ENCODE results near the gene ARHGEF28. TPM values are rescaled to one million over a fixed set of nuclear protein-coding genes. Genes with fewer than 3 reads are reported as not detected.

The ARHGEF28 gene
- total RNA-seq, 6 experiments from 2014 or later: 3.0 to 14.9 (median 6.4) TPM

DNA sequence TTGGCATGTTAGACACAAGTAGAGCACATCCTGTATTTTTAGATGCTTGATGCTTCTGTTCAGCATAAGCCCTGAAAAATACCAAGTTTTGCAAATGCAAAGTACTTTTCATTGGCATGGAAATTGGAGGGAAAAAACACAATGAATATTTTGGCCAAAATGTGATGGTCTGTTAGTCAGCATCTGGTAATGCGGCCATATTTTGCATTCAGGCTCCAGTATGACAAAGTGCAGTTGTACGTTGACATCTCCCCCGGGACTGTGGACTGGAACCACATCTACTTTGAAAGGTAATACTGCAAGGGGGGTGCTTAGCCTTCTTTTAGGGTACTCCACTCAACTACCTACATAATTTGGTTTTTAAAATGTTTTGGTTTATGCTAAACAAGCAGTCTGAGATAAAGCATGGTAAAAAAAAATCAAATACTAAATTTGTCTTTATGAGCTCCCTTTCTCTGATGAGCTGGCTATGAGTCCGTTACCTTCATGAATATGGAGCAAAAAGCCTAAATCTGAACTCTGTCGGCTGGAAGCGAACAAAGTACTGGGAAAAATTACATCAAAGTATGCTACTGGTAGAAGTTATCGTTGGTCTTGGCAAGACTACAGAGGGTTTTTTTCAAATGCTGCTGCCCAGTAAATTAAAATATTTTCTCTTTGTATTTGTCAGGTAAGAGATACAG lies 297.0 kb downstream of the ARHGEF28 start:
- no peaks in the 10 kb centered on the region for H3K9me3 ChIP-seq
- intact Hi-C loops (cut with DNase I): no loop called here
- no peak for ATAC-seq

DNA sequence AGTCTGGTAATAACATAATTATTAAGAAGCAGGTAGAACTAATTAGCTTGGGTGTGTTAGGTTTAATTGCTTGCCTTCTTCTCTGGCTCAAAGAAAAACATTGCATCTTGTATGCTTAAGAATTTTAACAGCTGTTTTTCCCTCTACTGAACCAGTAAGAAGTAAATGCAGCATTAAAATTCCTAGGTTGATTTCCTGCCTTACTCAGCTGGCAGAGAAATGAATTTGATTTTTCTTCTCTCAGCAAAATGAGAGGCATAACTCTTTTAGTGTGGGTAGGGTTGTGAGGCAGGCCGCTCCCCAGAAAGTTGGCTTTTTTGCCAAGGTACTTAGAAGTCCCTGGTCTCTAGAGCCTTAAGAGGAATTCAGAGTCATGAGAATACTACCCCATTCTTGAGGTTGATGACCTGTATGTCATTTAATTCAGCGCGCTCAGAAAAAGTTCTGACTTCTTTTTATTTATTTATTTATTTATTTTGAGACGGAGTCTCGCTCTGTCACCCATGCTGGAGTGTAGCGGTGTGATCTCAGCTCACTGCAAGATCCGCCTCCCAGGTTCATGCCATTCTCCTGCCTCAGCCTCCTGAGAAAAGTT lies 302.6 kb downstream of the ARHGEF28 start:
- TF ChIP-seq POLR2A (IDR thresholded peaks at IDR 0.05): no peak
- TF ChIP-seq, protein P1, sequence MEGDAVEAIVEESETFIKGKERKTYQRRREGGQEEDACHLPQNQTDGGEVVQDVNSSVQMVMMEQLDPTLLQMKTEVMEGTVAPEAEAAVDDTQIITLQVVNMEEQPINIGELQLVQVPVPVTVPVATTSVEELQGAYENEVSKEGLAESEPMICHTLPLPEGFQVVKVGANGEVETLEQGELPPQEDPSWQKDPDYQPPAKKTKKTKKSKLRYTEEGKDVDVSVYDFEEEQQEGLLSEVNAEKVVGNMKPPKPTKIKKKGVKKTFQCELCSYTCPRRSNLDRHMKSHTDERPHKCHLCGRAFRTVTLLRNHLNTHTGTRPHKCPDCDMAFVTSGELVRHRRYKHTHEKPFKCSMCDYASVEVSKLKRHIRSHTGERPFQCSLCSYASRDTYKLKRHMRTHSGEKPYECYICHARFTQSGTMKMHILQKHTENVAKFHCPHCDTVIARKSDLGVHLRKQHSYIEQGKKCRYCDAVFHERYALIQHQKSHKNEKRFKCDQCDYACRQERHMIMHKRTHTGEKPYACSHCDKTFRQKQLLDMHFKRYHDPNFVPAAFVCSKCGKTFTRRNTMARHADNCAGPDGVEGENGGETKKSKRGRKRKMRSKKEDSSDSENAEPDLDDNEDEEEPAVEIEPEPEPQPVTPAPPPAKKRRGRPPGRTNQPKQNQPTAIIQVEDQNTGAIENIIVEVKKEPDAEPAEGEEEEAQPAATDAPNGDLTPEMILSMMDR (IDR thresholded peaks at IDR 0.05): no peak
- Histone ChIP-seq H3K9me3 (no peaks in the 10 kb centered on the region), H3K27ac (no peak overlapping the region), H3K36me3 (no peaks in the 10 kb centered on the region), H3K4me3 (no peak overlapping the region), H3K4me1 (no peaks in the 10 kb centered on the region), H3K27me3 (no peaks in the 10 kb centered on the region)
- 93% methylated on average over 7 of the region's 7 CpGs for WGBS (ENCODE audit: insufficient coverage, low coverage, low lambda C conversion rate, missing lambda C conversion rate)
- ATAC-seq (no peak), DNase-seq (no peak)
- intact Hi-C loops (cut with DNase I): no loop called here

More for the DNA sequence above, 297.0 kb downstream of the ARHGEF28 start:
- no peaks in the 10 kb centered on the region for H3K27me3 ChIP-seq
- WGBS (ENCODE audit: insufficient coverage, low coverage, low lambda C conversion rate, missing lambda C conversion rate): 77% methylated on average over 7 of the region's 7 CpGs
- H3K36me3 ChIP-seq: no peaks in the 10 kb centered on the region
- no peak overlapping the region for H3K27ac ChIP-seq
- DNase-seq: no peak
- no peak overlapping the region for H3K4me3 ChIP-seq
- peaks cover 0 to 13% (median 0%) of the 10 kb centered on the region in 4 donors for H3K4me1 ChIP-seq
- TF ChIP-seq, protein P1 (IDR thresholded peaks at IDR 0.05): no peak
- TF ChIP-seq POLR2A (IDR thresholded peaks at IDR 0.05): no peak

DNA sequence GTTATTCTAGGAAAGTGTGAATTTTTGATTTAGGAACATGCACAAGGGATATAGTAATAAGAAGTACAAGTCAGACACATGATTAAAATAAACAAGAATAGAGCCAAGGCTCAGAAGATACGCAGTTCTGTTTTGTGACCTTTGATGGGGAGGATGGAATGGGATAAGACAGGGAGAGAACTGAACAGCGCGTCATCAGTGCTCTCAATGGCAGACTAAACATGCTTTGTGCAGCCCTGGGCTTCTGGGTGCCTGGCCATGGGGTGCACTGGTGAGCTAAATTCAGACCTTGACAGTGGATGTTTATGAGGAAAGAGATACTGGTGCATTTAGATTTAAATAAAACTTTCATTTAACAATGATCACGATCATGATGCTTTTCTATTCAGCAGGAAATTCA lies 309.7 kb downstream of the ARHGEF28 start:
- Histone ChIP-seq H3K4me3 (no peak overlapping the region), H3K9me3 (no peaks in the 10 kb centered on the region), H3K4me1 (no peaks in the 10 kb centered on the region), H3K27me3 (no peaks in the 10 kb centered on the region), H3K27ac (no peak overlapping the region), H3K36me3 (no peaks in the 10 kb centered on the region)
- intact Hi-C loops (cut with DNase I): no loop called here
- 64% methylated on average over 4 of the region's 4 CpGs for WGBS (ENCODE audit: insufficient coverage, low coverage, low lambda C conversion rate, missing lambda C conversion rate)
- no peak for ATAC-seq
- DNase-seq: no peak
- TF ChIP-seq POLR2A (IDR thresholded peaks at IDR 0.05): no peak
- TF ChIP-seq, protein P1 (IDR thresholded peaks at IDR 0.05): no peak

DNA sequence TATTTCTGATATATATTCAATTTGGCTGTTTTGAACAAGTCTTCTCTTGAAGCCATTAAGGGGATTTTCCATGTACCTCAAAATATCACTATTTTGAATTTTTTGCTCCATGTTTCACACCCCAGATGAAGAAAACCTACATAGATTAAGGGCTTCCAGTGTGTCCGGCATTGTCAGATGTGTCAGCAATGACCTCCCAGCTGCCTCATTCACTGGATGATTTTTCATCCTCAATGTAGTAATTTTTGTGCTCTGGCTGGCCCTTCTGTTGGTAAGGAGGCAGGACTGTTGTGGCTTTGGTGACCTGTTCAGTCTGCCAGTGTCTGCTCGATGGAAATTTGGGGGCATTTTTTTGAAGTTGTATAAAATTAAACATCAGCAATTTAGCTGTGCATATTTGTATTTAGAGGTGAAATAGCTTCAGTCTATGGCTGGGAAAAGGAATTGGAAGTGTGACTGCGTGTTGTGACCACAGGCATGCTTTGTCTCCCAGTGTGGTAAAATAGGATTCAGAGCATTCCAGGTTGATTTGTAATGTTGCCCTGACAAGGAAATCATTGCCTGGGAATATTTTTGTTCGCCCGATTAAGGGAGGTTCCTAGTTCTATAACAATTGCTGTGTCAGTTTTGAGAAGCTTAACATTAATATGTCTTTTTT lies 312.4 kb downstream of the ARHGEF28 start:
- DNase-seq (no peak), ATAC-seq (no peak)
- TF ChIP-seq, protein P1 (IDR thresholded peaks at IDR 0.05): no peak
- TF ChIP-seq POLR2A (IDR thresholded peaks at IDR 0.05): no peak
- H3K27ac ChIP-seq: no peak overlapping the region
- no peaks in the 10 kb centered on the region for H3K36me3 ChIP-seq
- no peak overlapping the region for H3K4me3 ChIP-seq
- H3K9me3 ChIP-seq: no peaks in the 10 kb centered on the region
- H3K4me1 ChIP-seq: no peaks in the 10 kb centered on the region
- 78% methylated on average over 5 of the region's 5 CpGs for WGBS (ENCODE audit: insufficient coverage, low coverage, low lambda C conversion rate, missing lambda C conversion rate)
- H3K27me3 ChIP-seq: no peaks in the 10 kb centered on the region
- intact Hi-C loops (cut with DNase I): no loop called here

All from right lobe of liver (tissue), 6 donors.